Choroid plexus epithelial cell (primary cell): ENCODE results near the gene MRLN.

Source experiments
- DNase-seq: peaks from one replicate; pipeline ENCODE4 v3.0.0-alpha.2; 2010; ENCODE audit warnings: low read depth
- H3K4me3 ChIP-seq: 2 replicates; pipeline ENCODE4 v1.5.1; 2011; ENCODE audit warnings: low read depth, mild to moderate bottlenecking, control low read depth, low read length, moderate library complexity
- CTCF ChIP-seq: conservative IDR thresholded peaks from 2 replicates; pipeline ENCODE4 v1.5.1; 2011; ENCODE audit warnings: low read depth, mild to moderate bottlenecking, control low read depth, inconsistent platforms, low read length, moderate library complexity

MRLN gene

DNA sequence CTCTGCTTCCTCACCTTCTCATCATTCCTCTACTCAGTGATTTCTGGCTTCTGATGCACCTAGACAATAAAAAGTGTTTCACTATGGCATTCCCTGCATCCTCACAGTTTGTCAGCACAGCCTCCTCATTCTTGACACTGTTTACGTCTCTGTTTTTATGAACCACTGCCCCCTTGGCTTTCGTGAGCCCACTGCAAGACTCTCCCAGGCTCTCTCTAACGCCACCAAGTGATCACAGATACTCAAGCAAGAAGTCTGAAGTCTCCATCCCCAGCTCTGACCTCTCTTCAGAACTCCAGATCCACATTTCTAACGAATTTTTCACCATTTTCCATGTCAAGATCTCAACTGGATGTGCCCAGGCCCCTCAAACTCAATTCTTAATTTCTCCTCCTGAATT is 52.5 kb downstream of the MRLN start:
- TF ChIP-seq CTCF = no peak
- no peak overlapping the region for H3K4me3 ChIP-seq
- DNase-seq = no peak

DNA sequence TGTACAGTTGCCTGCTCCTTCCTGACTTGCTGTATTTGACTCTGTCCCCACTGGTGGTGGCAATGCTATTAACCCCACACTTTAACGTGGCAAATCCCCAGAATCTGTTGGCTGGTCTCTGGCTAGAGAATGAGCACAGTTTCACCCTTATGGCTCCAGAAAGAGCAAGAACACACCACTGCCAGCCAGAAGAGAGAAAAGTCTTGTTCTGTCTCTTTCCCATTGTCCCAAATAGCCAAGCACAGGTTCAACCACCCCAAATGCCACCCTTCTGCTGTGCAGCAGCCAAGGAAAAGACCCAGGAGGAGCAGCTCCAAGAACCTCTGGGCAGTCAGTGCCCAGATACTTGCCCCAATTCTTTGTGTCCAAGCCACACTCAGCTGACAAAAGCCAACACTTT is 54.9 kb downstream of the MRLN start:
- no peak for TF ChIP-seq CTCF
- DNase-seq = no peak

GRCh38 chr10:59695637-59696036 is 57.6 kb downstream of the MRLN start:
- no peak overlapping the region for H3K4me3 ChIP-seq
- no peak for TF ChIP-seq CTCF
- no peak for DNase-seq

More for the DNA sequence above, 54.9 kb downstream of the MRLN start:
- H3K4me3 ChIP-seq = no peak overlapping the region

DNA sequence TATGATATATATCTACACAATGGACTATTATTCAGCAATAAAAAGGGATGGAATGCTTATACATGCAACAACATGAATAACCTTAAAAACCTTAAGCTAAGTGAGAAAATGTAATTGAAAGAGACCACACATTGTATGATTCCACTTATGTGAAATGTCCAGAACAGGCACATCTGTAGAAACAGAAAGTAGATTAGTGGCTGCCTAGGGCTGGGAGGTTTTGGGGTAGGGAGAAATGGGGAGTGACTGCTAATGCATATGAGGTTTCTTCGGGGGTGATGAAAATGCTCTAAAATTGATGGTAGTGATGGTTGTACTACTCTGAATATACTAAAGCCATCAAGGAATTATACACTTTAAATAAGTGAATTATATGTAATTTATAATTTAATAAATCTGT is 58.3 kb downstream of the MRLN start:
- no peak for DNase-seq
- no peak overlapping the region for H3K4me3 ChIP-seq
- no peak for TF ChIP-seq CTCF

DNA sequence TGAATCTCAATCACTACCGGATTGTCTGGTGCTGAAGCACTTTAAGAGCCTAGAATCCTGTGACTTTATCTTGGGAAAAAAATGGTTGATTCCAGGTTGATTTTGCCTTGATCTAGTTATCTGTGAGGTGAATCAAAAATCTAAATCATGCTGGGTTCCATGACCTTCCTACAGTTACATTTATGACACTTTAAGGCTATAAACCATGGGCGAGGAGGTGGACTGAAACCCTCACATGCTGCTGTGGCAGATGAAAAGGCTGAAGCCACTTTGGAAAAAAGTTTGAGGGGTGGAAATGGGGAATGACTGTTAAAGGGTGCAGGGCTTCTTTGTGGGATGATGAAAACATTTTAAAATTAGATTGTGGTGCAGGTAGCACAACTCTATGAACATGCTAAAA is 61.1 kb downstream of the MRLN start:
- no peak for TF ChIP-seq CTCF
- DNase-seq = no peak
- H3K4me3 ChIP-seq = no peak overlapping the region

GRCh38 chr10:59688921-59689351 is 64.3 kb downstream of the MRLN start:
- no peak for DNase-seq
- TF ChIP-seq CTCF = no peak
- H3K4me3 ChIP-seq = no peak overlapping the region

DNA sequence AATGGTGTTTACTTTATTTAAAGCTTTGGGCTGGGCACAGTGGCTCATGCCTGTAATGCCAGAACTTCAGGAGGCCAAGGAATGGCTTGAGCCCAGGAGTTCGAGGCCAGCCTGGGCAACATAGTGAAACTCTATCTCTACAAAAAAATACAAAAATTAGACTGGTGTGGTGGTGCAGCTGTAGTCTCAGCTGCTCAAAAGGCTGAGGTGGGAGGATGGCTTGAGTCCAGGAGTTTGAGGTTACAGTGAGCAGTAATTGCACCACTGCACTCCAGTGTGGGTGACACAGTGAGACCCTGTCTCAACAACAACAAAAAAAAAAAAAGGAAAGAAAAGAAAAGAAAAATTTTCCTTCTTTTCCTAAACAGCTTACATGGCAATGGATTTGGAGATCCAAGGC is 65.6 kb downstream of the MRLN start:
- no peak for TF ChIP-seq CTCF
- no peak for DNase-seq

More for the DNA sequence above, 65.6 kb downstream of the MRLN start:
- H3K4me3 ChIP-seq = no peak overlapping the region
